Measurements from ENCODE around the gene FAM240B.

GRCh38 chr9:38761999-38762398, 42.1 kb upstream of the FAM240B start:
- TF ChIP-seq ZNF260 (CRISPR knock-in tag; IDR thresholded peaks at IDR 0.05; ENCODE audit: borderline replicate concordance, low read depth) (no peak), KDM1A (CRISPR knock-in tag; IDR thresholded peaks at IDR 0.05) (no peak), MAZ (IDR thresholded peaks at IDR 0.05; ENCODE audit: borderline replicate concordance, low read depth, low read length) (no peak), MAZ (CRISPR knock-in tag; IDR thresholded peaks at IDR 0.05; ENCODE audit: low read depth) (no peak), MYNN (CRISPR knock-in tag; IDR thresholded peaks at IDR 0.05; ENCODE audit: low read depth) (no peak)
- TF ChIP-seq, protein P1, sequence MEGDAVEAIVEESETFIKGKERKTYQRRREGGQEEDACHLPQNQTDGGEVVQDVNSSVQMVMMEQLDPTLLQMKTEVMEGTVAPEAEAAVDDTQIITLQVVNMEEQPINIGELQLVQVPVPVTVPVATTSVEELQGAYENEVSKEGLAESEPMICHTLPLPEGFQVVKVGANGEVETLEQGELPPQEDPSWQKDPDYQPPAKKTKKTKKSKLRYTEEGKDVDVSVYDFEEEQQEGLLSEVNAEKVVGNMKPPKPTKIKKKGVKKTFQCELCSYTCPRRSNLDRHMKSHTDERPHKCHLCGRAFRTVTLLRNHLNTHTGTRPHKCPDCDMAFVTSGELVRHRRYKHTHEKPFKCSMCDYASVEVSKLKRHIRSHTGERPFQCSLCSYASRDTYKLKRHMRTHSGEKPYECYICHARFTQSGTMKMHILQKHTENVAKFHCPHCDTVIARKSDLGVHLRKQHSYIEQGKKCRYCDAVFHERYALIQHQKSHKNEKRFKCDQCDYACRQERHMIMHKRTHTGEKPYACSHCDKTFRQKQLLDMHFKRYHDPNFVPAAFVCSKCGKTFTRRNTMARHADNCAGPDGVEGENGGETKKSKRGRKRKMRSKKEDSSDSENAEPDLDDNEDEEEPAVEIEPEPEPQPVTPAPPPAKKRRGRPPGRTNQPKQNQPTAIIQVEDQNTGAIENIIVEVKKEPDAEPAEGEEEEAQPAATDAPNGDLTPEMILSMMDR (CRISPR knock-in tag; IDR thresholded peaks at IDR 0.05) = no peak
